22Rv1 (cell line): Measurements from ENCODE around the gene TMEM145.
"Not testable (repeated sequence)": the region's sequence is repeated elsewhere in the genome, so short reads cannot be mapped to it uniquely, and the experiment has no call there.

Source experiments
- H3K27ac ChIP-seq: fragments of 450-650 bp; 2 replicates; pipeline ENCODE4 v1.5.1; 2017
- ZFX ChIP-seq: fragments of 450-650 bp; IDR thresholded peaks from 2 replicates; pipeline ENCODE4 v1.6.1; 2017; ENCODE audit warnings: antibody characterized with exemption, borderline replicate concordance
- TF ChIP-seq, protein P1 (sequence below): fragments of 450-650 bp; IDR thresholded peaks from 2 replicates; pipeline ENCODE4 v1.5.1; 2017; ENCODE audit warnings: mild to moderate bottlenecking

The TMEM145 gene

DNA sequence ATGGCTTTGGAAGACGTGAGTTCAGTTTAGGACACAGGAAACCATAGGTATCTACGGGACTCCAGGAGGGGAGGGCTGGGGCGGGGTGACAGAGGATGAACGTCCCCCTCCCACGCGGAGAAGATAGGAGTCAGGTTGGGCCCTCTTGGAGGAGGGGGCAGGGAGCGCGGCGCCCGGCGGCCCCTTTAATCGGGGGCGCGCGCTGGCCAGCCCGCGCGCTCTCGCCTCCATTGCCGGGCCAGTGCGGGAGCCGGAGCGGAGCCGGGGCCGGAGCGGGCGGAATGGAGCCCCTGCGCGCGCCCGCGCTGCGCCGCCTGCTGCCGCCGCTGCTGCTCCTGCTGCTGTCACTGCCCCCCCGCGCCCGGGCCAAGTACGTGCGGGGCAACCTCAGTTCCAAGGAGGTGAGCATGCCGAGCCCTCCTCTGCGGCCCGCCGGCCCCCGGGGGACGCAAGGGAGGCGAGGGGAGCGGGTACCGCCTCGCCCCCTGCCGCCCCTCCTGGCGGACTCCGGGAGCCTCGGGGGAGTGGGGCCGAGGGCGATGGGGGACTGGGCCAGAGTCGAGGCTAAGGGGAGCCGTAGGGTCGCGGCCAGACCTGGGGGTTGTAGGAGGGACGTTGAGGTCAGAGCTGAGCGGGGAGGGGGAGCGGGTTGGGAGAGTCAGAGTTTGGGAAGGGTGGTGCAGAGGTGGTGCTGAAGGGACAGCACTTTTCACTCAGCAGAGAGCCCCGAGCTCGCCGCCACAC, at the start of gene TMEM145:
TMEM145 (plus strand) TSS at position 214 of the 744 bp plus-strand sequence; CDS start at position 282, 68 bp downstream.
- no peak for TF ChIP-seq ZFX
- TF ChIP-seq, protein P1, sequence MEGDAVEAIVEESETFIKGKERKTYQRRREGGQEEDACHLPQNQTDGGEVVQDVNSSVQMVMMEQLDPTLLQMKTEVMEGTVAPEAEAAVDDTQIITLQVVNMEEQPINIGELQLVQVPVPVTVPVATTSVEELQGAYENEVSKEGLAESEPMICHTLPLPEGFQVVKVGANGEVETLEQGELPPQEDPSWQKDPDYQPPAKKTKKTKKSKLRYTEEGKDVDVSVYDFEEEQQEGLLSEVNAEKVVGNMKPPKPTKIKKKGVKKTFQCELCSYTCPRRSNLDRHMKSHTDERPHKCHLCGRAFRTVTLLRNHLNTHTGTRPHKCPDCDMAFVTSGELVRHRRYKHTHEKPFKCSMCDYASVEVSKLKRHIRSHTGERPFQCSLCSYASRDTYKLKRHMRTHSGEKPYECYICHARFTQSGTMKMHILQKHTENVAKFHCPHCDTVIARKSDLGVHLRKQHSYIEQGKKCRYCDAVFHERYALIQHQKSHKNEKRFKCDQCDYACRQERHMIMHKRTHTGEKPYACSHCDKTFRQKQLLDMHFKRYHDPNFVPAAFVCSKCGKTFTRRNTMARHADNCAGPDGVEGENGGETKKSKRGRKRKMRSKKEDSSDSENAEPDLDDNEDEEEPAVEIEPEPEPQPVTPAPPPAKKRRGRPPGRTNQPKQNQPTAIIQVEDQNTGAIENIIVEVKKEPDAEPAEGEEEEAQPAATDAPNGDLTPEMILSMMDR, result peak; percentile 49; the same call in 1 of the 2 replicates
- peak within 1 kb of the TSS; percentile 67 for H3K27ac ChIP-seq

DNA sequence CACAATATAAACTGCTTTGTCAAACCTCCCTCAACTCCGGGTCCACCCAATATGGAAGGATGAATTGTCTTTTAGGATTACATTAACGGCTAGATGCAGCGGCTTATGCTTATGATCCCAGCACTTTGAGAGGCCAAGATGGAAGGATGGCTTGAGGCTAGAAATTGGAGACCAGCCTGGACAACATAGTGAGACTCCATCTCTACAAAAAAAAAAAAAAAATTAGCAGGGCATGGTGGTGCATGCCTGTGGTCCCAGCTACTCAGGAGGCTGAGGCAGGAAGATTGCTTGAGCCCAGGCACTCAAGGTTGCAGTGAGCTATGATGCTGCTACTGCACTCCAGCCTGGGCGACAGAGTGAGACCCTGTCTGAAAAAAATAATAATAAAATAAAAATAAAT, 47.0 kb upstream of the TMEM145 start:
- not testable (repeated sequence) for H3K27ac ChIP-seq

DNA sequence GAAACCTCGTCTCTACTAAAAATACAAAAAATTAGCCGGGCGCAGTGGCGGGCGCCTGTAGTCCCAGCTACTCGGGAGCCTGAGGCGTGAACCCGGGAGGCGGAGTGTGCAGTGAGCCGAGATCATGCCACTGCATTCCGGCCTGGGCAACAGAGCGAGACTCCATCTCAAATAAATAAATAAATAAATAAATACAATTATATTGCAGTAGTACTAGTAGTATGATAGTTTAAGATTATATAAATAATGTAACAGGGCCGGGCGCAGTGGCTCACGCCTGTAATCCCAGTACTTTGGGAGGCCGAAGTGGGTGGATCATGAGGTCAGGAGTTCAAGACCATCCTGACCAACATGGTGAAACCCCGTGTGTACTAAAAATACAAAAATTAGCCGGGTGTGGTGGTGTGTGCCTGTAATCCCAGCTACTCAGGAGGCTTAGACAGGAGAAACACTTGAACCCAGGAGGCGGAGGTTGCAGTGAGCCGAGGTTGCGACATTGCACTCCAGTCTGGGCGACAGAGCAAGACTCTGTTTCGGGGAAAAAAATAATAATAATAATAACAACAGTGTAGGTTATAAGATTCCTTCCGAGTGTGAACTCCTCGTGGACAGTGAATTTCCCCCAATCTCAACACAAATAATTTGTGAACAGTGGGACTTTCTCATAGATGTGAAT, 46.0 kb upstream of the TMEM145 start:
- peak overlapping the region; percentile 85 for H3K27ac ChIP-seq

DNA sequence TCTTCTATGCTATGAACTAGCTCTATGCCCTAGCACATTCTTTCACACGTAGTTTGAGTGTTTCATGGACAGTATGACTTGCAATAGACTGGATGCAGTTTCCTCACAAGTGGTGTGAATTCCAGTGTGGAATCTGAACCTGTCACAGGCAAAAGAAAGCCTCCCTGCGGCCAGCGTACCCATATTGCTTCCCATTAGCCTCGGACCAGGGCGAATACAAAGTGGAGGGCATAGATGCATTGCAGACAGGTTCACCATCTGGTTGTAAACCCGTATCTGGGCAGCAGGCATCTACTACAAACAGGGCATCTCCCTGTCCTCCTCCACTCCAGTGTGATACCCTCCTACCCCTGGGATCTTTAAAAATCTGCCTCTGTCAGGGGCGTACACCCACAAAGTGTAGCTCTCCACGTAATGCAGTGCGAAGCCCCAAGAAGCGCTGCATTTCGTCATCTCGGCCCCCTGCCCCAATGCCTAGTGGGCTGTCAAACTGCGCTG, 45.4 kb upstream of the TMEM145 start:
- TF ChIP-seq ZFX, result no peak
- TF ChIP-seq, protein P1, result no peak
- H3K27ac ChIP-seq, result peak overlapping the region; percentile 85

DNA sequence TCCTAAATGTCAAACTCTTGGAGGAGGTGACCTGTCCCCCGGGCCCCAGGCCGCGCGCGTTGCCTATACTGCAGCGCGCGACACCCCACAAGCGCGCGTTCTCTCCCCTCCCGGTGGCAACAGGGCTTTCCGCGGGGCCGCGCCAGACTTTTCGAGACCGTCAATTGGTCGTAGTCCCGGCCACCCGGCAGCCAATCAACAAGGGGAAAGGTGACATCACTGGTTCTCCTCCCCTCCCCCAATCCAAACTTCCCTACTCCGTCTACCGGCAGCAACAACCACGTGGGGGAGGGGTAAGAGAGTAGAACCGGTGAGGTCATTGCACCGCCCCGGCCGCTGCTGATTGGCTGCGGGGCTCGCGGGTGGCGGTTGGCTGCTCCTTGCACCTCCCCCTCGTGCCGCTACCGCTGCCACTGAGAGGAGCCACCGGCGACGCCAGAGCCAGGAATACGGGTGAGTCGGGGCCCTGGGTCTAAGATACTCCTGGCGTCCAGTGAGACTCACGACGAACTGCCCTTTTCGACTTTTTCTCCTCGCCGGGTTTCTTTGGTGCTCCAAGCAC, 44.9 kb upstream of the TMEM145 start:
- TF ChIP-seq, protein P1, result no peak
- no peak for TF ChIP-seq ZFX
- H3K27ac ChIP-seq, result peak overlapping the region; percentile 85

DNA sequence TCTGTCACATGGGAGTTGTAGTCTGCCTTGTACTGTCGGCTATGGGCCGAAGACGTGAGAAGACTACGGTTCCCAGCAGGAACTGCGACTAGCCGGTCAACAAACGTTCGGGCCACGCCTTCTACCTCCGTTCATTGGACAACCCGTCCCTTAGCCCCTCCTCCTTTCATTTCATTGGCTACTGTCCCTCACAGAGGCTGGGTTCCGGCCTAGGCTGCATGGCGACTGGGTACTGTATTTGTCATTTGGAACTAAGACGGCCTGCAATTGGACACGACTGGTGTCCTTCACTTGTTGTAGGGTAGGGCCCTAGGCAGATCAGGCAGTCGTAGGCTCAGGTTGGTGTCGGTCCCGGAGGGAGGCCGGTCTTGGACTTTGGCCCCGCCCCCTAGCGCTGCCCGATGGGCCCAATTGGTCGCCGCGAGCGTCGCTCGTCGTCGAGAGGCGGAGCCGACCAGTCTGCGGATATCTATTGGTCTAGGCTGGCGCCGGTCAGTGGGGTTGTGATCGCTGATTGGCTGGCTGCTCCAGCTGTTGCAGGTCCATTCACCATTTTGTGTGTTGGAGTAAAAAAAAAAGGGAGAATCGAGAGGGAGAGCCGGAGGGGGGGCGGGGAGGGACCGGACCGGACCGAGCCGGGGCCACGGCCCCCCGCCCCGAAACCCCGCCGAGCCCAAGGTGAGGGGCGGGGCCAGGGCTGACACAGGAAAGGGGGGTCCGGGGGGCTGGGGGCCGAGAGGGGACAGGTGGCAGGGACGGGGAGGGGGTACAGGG, 44.2 kb upstream of the TMEM145 start, which contains the start of gene CIC:
CIC (plus strand) TSS at position 549 of the 774 bp plus-strand sequence. CDS start 2,532 bp downstream, outside the sequence.
- peak within 1 kb of the TSS; percentile 85 for H3K27ac ChIP-seq
- TF ChIP-seq, protein P1, result no peak
- no peak for TF ChIP-seq ZFX

DNA sequence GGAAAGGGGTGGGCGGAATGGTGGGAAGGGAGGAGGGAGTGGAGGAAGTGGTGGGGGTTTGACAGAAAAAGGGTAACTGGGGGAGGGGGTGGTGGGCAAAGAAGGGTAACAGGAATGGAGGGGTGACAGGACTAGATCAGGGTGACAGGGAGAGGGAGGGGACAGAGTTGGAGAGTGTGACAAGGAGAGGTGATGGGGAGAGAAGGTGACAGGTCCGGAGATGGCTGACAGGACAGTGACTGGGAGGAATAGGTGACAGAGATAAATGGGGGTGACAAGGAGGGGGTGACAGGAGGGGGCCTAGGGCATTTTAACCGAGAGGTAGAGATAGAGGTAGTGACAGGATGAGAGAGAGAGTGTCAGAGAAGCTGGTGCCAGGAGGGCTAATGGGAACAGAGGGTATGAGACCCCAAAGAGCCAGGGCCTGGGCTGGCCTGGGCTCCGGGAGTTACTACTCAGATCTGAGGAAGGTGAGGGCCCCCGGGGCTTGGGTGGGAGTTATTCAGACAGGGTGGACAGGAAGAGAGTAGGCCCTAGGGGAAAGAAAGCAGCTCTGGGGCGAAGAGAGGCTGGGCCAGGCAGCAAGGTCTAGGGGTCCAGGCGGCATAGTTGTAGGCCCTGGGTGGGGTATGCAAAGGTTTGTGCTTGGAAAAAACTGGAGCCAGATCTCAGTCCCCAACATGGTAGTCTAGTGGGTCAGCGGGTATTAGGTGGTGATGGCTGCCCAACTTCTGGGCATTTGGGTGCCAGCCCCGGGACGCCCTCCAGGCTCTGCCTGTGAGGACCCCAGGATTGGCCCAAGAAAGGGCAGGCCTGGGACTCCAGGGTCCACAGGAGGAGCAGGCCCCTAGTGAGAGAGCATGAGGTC, 43.4 kb upstream of the TMEM145 start:
- H3K27ac ChIP-seq, result peak overlapping the region; percentile 85

More for the DNA sequence above, 43.4 kb upstream of the TMEM145 start:
- TF ChIP-seq, protein P1, result no peak
- TF ChIP-seq ZFX, result no peak
